GM12875 (cell line): ENCODE measurements around the gene CFTR.

Experiments
- H3K4me3 ChIP-seq: one replicate; pipeline ENCODE4 v1.5.1; 2011; ENCODE audit warnings: low read depth, low read length, control low read depth
- TF ChIP-seq, protein P1 (sequence below): IDR thresholded peaks from 2 replicates; pipeline ENCODE4 v1.5.1; 2011; ENCODE audit warnings: low read depth, mild to moderate bottlenecking, control low read depth, inconsistent platforms, low read length, moderate library complexity, borderline replicate concordance; ENCODE audit not compliant: insufficient read depth

The CFTR gene

GRCh38 chr7:117596134-117596533 lies 116.3 kb downstream of the CFTR start:
- H3K4me3 ChIP-seq, result no peak overlapping the region
- TF ChIP-seq, protein P1, sequence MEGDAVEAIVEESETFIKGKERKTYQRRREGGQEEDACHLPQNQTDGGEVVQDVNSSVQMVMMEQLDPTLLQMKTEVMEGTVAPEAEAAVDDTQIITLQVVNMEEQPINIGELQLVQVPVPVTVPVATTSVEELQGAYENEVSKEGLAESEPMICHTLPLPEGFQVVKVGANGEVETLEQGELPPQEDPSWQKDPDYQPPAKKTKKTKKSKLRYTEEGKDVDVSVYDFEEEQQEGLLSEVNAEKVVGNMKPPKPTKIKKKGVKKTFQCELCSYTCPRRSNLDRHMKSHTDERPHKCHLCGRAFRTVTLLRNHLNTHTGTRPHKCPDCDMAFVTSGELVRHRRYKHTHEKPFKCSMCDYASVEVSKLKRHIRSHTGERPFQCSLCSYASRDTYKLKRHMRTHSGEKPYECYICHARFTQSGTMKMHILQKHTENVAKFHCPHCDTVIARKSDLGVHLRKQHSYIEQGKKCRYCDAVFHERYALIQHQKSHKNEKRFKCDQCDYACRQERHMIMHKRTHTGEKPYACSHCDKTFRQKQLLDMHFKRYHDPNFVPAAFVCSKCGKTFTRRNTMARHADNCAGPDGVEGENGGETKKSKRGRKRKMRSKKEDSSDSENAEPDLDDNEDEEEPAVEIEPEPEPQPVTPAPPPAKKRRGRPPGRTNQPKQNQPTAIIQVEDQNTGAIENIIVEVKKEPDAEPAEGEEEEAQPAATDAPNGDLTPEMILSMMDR, result no peak

GRCh38 chr7:117597755-117598154 lies 117.9 kb downstream of the CFTR start:
- TF ChIP-seq, protein P1, result no peak
- H3K4me3 ChIP-seq, result no peak overlapping the region

- TF ChIP-seq, protein P1, result no peak
- no peak overlapping the region for H3K4me3 ChIP-seq
Measured at GRCh38 chr7:117600911-117601310, 121.1 kb downstream of the CFTR start.

DNA sequence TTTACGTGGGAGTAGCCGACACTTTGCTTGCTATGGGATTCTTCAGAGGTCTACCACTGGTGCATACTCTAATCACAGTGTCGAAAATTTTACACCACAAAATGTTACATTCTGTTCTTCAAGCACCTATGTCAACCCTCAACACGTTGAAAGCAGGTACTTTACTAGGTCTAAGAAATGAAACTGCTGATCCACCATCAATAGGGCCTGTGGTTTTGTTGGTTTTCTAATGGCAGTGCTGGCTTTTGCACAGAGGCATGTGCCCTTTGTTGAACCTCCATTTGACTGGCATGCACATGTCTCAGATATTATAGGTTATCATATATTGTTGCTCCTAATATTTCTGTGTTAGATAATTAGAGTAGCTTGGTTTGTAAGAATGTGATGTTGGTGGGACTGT lies 123.8 kb downstream of the CFTR start:
- H3K4me3 ChIP-seq, result no peak overlapping the region
- TF ChIP-seq, protein P1, result no peak

DNA sequence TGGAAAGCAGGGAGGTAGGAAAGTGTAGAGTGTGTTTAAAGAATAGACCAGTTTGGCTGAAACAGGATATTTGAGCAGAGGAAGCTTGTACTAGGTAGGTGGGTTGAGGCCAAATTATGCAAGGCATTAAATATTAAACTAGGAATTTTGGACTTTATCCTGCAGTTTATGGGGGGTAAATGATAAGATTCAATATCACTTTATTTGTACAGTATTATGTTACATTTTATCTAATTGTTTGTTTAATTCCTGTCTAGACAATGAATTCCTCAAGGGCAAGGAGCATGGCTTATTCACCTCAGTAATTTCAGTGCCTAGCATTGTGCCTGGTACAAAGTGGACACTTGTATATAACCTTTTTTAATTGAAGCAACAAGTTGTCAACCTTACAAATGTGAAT lies 125.9 kb downstream of the CFTR start:
- H3K4me3 ChIP-seq, result no peak overlapping the region
- TF ChIP-seq, protein P1, result no peak

- TF ChIP-seq, protein P1, result no peak
- no peak overlapping the region for H3K4me3 ChIP-seq
Measured at GRCh38 chr7:117606132-117606531, 126.3 kb downstream of the CFTR start.

GRCh38 chr7:117610396-117610795 lies 130.6 kb downstream of the CFTR start:
- TF ChIP-seq, protein P1, result no peak

More at GRCh38 chr7:117610396-117610795, 130.6 kb downstream of the CFTR start:
- H3K4me3 ChIP-seq, result no peak overlapping the region
